Neutrophil (primary cell): ENCODE data around the gene ADAMTS14.

Source experiments
- H3K27ac ChIP-seq: fragments of 200-600 bp; sonication (generic); 2 replicates; pipeline ENCODE4 v1.5.1; 2016; ENCODE audit warnings: mild to moderate bottlenecking, moderate library complexity
- H3K27me3 ChIP-seq: fragments of 200-600 bp; sonication (generic); 2 replicates; pipeline ENCODE4 v1.6.0; 2016; ENCODE audit warnings: mild to moderate bottlenecking
- H3K36me3 ChIP-seq: fragments of 200-600 bp; sonication (generic); 2 replicates; pipeline ENCODE4 v1.5.1; 2017
- H3K4me1 ChIP-seq, 2 experiments: fragments of 200-600 bp in 1 of 2; sonication (generic) in 1 of 2; 1 replicate in 1 of 2; 2 replicates in 1 of 2; pipeline versions ENCODE4 v1.5.1 to v1.6.1; 2013 to 2016; ENCODE audit warnings: low read depth in 1 of 2, low read length in 1 of 2, mild to moderate bottlenecking in 1 of 2, moderate library complexity in 1 of 2; ENCODE audit not compliant: control insufficient read depth in 1 of 2, insufficient read depth in 1 of 2
- H3K4me3 ChIP-seq, 2 experiments: fragments of 200-600 bp in 1 of 2; sonication (generic) in 1 of 2; 1 replicate in 1 of 2; 2 replicates in 1 of 2; pipeline ENCODE4 v1.5.1; 2013 to 2016; ENCODE audit warnings: low read depth in 1 of 2, low read length in 1 of 2, mild to moderate bottlenecking in 1 of 2, moderate library complexity in 1 of 2
- H3K9me3 ChIP-seq: fragments of 200-600 bp; sonication (generic); 2 replicates; pipeline ENCODE4 v1.5.1; 2016
- TF ChIP-seq, protein P1 (sequence below): fragments of 200-600 bp; sonication (generic); IDR thresholded peaks from 2 replicates; pipeline ENCODE4 v1.5.1; 2016; ENCODE audit warnings: antibody characterized with exemption

ADAMTS14 gene

DNA sequence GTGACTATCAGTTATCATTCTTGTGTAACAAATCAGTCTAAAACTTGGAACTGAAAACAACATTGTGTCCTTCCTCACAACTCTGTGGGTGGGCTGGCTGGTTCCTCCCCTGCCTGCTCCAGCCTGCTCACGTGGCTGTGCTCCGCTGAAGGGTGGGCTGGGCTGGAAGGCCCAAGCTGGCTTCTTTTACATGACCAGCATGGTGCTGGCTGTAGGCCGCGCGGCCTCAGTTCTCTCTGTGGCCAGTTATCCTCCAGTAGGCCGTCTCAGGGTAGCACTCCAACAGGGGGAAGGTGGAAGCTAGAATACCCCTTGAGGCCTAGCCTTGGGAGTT lies 11.3 kb downstream of the ADAMTS14 start:
- Histone ChIP-seq H3K36me3 (no peaks in the 10 kb centered on the region), H3K4me3 (no peak overlapping the region), H3K4me1 (no peaks in the 10 kb centered on the region), H3K9me3 (no peaks in the 10 kb centered on the region), H3K27ac (no peak overlapping the region), H3K27me3 (no peaks in the 10 kb centered on the region)
- TF ChIP-seq, protein P1, sequence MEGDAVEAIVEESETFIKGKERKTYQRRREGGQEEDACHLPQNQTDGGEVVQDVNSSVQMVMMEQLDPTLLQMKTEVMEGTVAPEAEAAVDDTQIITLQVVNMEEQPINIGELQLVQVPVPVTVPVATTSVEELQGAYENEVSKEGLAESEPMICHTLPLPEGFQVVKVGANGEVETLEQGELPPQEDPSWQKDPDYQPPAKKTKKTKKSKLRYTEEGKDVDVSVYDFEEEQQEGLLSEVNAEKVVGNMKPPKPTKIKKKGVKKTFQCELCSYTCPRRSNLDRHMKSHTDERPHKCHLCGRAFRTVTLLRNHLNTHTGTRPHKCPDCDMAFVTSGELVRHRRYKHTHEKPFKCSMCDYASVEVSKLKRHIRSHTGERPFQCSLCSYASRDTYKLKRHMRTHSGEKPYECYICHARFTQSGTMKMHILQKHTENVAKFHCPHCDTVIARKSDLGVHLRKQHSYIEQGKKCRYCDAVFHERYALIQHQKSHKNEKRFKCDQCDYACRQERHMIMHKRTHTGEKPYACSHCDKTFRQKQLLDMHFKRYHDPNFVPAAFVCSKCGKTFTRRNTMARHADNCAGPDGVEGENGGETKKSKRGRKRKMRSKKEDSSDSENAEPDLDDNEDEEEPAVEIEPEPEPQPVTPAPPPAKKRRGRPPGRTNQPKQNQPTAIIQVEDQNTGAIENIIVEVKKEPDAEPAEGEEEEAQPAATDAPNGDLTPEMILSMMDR, result no peak

DNA sequence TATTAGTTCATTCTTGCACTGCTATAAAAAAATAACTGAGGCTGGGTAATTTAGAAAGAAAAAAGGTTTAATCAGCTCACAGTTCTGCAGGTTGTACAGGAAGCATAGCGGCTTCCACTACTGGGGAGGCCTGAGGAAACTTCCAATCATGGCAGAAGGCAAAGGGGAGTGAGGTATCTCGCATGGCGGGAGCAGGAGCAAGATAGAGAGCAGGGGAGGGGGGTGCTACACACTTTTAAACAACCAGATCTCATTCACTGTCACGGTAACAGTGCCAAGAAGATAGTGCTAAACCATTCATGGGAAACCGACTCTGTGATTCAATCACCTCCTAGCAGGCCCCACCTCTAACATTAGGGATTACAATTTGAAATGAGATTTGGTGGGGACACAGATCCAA lies 11.6 kb downstream of the ADAMTS14 start:
- Histone ChIP-seq H3K9me3 (no peaks in the 10 kb centered on the region), H3K4me3 (no peak overlapping the region), H3K27me3 (no peaks in the 10 kb centered on the region), H3K4me1 (no peaks in the 10 kb centered on the region), H3K27ac (no peak overlapping the region), H3K36me3 (no peaks in the 10 kb centered on the region)
- TF ChIP-seq, protein P1, result no peak

DNA sequence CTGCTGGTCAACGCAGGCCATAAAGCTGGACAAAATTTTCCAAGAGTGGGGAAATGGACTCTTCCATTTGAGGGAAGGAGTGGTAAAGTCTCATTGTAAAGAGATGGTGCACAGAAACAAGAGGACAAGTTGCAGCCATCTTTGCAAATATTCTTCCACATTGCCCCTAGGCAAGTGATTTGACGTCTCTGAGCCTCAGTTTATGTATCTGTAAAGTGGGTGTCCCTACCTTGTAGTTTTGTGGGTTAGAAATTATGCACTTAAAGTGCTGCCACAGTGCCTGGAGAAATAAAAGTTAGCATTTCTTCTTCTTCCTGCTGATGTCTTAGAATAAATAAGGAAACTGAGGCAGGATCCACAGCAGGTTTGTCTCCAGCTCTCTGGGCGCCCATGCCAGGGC lies 12.1 kb downstream of the ADAMTS14 start:
- Histone ChIP-seq H3K9me3 (no peaks in the 10 kb centered on the region), H3K27ac (no peak overlapping the region), H3K36me3 (no peaks in the 10 kb centered on the region), H3K4me1 (no peaks in the 10 kb centered on the region), H3K4me3 (no peak overlapping the region), H3K27me3 (no peaks in the 10 kb centered on the region)
- TF ChIP-seq, protein P1, result no peak

DNA sequence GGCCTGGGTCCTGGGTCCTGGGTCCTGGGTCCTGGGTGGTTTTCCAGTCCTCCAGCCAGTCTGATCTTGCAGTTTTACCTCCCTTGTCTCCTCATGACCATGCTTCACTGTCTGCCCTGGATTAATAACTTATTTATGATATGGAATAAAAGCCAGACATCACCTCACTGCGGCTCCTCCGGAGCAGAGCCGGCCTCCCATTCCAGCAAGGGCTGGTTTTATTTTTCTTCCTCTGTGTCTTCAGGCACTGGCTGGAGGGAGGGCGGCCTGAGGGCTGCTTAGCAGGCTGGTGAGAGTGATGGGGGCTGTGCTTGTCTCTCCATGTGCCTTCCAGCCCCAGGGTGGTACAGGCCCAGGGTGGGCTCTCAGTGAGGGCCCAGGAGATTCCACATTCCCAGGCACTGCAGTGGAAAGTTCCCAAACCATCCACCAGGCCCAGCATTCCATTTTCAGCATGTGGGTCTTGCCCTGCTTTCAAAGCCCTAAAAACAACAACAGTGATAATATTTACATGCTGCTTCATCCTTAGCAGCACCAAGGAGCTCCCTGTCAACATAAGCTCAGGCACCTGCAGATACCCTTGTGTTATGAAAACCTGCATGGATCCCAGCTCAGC lies 12.6 kb downstream of the ADAMTS14 start:
- no peaks in the 10 kb centered on the region for H3K9me3 ChIP-seq
- no peaks in the 10 kb centered on the region for H3K4me1 ChIP-seq
- no peaks in the 10 kb centered on the region for H3K36me3 ChIP-seq
- H3K4me3 ChIP-seq, result no peak overlapping the region
- H3K27ac ChIP-seq, result no peak overlapping the region
- H3K27me3 ChIP-seq, result no peaks in the 10 kb centered on the region
- TF ChIP-seq, protein P1, result no peak

DNA sequence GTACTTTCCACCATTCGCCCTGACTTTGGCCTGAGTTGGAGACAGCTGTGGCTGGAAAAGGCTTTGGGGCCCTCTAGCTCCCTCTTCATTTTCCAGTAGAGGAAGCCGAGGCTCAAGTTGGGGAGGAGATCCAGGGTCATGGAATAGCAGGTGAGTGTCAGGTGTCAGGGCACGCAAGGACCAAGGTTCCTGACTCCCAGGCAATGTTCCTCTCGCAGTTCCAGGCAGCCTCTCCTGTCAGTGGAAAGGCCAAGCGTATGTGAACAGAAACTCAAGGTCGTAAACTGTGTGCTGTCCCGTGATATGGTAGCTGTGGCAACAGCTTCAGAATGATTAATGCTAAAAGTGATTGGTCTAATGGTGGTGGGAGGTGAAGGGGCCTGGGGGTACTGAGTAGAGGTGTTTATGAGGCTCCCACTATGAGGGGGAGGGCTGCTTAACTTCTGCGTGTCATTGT lies 13.2 kb downstream of the ADAMTS14 start:
- no peak overlapping the region for H3K27ac ChIP-seq
- no peaks in the 10 kb centered on the region for H3K4me1 ChIP-seq

More for the DNA sequence above, 13.2 kb downstream of the ADAMTS14 start:
- Histone ChIP-seq H3K4me3 (no peak overlapping the region), H3K27me3 (no peaks in the 10 kb centered on the region), H3K9me3 (no peaks in the 10 kb centered on the region), H3K36me3 (no peaks in the 10 kb centered on the region)
- TF ChIP-seq, protein P1, result no peak
